Fibroblast of skin of right quadriceps (primary cell): ENCODE data around the gene MAP3K4.

Source experiments
- DNase-seq: peaks from one replicate; pipeline ENCODE4 v3.0.0-alpha.2; 2013

Gene MAP3K4

GRCh38 chr6:161003336-161003735 is 11.8 kb downstream of the MAP3K4 start:
- DNase-seq = no peak

GRCh38 chr6:161008245-161008644 is 16.7 kb downstream of the MAP3K4 start:
- DNase-seq = no peak

- DNase-seq = no peak
Measured at GRCh38 chr6:161009991-161010390, 18.4 kb downstream of the MAP3K4 start.

GRCh38 chr6:161010418-161010817 is 18.8 kb downstream of the MAP3K4 start:
- DNase-seq = peak; percentile 42

GRCh38 chr6:161011492-161012480 is 20.2 kb downstream of the MAP3K4 start:
- DNase-seq = no peak

DNA sequence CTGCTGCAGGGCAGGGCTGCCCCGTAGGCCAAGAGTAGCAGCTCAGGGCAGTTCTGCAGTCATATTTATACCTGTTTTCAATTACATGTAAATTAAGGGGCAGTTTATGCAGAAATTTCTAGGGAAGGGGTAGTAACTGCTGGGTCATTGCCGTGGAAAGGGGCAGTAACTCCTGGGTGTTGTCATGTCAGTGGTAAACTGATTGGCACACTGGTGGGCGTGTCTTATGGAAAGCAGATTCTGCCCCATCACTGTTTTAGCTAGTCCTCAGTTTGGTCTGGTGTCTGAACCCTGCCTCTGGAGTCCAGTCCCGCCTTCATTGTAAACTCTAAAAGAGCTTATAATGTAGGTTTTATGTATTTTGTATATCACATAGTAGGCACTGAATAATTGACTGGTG is 22.1 kb downstream of the MAP3K4 start:
- DNase-seq = no peak

GRCh38 chr6:161017766-161018564 is 26.4 kb downstream of the MAP3K4 start:
- DNase-seq = no peak

DNA sequence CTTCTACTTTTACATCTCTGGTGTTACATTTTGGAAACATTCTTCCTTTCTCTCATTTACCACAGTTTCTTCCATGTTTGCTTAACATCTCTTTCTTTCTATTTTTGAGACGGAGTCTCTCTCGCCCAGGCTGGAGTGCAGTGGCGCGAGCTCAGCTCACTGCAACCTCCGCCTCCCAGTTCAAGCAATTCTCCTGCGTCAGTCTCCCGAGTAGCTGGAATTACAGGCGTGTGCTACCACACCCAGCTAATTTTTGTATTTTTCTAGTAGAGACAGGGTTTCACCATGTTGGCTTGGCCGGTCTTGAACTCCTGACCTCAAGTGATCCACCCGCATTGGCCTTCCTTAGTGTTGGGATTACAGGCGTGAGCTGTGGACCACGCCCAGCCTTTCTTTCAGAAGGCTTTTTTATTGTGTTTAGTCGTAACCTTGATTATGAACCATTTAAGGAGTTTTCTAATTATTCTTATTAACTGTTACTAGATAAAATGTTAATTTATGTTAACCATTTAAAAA is 27.8 kb downstream of the MAP3K4 start:
- DNase-seq = no peak

DNA sequence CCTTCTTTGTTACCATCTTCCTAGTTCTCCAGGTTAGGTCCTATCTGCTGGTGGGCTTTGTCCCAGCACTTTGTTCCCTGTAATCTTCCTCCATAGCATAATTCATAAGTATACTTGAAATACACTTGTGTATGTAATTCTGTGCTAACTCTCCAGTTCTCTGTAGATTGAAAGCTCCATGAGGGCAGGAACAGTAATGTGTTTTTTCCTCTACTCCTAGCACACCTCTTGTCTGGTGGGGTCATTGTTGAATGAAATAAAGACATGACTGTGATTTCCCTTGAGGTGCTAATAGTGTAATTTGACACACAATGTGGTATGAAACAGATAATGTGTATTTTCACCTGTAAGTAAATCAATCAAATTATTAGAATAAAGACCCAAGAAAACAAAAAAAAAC is 30.0 kb downstream of the MAP3K4 start:
- no peak for DNase-seq

DNA sequence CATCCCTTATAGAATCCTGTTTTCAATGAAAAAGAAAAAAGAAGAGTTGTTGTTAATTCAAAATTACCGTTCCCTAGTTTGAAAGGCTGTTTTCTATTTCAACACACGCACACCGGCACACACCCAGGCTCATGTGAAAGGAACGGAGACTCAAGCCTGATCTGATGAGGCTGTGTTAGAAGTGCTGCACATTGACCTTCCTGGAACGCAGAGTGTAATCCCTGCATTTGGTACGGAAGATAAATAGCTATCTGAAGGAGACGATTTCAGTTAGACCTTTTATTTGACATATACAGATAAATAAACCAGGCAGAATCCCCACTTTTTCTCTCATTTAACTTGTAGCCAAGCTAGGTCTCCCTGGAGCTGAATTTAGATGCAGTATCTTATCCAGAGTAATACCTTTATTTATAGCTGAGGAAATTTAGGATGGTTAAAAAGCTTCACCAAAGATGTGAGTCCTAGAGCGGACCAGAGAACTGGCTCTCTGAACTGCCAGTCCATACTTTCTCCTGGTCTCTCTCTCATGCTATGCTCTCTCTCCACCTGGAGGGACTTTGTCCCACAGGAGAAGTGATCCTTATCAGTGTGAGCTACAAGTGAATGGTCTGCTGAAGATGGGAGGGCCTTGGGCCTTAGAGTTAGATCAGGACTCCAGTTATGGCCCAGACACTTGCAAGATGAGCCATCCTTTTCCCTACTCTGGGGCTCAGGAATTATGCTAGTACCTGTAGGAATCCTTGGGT is 30.6 kb downstream of the MAP3K4 start:
- no peak for DNase-seq

DNA sequence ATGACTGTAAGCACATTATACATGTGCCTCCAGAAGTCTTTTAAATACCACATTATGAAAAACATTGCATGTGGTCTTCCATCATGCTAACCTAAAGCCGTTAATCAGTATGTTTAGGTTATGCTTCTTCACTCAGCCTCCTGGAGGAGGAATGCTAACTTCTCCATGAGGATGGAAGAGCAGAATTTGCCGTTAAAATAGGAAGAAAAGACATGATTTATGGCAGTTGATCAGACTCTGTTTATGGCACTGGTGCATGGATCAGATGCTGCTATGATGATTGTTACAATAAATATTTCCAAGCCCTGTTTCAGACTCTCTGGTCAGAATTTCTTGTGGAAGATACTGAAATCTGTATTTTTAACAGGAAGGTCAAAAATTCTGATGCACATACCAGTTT is 31.7 kb downstream of the MAP3K4 start:
- peak; percentile 84 for DNase-seq

GRCh38 chr6:161024364-161024920 is 32.9 kb downstream of the MAP3K4 start:
- DNase-seq = no peak

DNA sequence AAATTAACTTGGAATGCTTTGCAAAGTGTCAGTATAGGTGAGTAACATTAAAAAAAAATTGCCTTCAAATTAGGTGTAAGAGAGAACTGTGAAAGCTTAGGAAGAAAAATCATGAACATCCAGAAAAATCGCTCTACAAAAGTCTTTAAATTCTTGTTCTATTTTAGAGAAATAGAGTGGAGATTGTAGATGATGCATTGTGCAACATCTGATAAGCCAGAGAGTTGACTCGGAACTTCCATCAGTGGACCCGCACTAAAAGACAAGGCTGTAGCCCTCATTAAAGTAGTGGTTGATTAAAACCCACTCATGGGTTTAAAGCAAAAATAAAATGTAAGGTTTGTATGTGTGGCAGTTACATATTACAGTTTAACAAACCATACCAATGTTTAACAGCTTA is 35.8 kb downstream of the MAP3K4 start:
- no peak for DNase-seq

DNA sequence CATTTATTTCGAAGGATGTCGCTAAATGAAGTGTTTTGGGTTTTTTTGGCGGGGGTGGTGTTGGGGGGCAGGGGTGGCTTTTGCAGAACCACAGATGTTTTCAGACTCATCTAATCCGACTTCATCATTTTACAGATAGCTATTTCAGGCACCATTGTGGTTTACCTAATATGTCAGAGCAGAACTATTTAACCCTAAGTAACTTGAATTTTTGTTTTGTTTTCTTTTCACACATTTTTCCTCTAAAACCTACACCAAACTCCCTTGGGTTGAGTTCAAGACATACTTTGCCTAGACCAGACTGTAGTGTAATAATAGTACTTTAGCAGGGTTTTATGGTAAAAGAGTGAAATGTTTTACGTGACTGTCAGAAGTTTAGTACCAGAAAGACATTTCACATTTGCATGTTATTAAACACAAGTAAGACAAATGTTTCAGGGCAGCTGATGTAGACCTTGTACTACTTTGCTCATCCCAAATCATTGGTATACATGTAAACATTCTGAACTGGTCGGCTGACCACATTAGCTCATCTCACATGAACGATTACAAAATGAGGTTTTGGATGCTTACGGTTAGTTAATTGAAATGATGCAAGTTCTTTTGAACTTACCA is 37.7 kb downstream of the MAP3K4 start:
- DNase-seq = peak; percentile 97

- peak; percentile 85 for DNase-seq
Measured at GRCh38 chr6:161031721-161032495, 40.3 kb downstream of the MAP3K4 start.

GRCh38 chr6:161033667-161034066 is 42.1 kb downstream of the MAP3K4 start:
- peak; percentile 55 for DNase-seq

- no peak for DNase-seq
Measured at GRCh38 chr6:161035182-161035980, 43.8 kb downstream of the MAP3K4 start.

DNA sequence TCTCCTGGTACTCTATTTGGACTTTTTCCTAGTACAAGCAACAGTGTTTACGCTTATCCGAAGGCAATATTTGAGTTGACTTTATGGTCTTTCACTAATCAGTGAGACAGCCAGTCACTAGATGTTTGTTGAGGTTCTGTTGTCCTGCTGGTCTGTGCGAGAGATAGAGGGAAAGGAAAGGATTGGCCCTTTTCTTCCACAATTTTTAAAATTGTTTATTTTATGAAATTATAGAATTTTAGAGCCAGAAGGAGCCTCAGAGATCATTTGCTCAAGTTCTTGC is 44.4 kb downstream of the MAP3K4 start:
- DNase-seq = no peak

GRCh38 chr6:161037873-161038228 is 46.3 kb downstream of the MAP3K4 start:
- DNase-seq = no peak

DNA sequence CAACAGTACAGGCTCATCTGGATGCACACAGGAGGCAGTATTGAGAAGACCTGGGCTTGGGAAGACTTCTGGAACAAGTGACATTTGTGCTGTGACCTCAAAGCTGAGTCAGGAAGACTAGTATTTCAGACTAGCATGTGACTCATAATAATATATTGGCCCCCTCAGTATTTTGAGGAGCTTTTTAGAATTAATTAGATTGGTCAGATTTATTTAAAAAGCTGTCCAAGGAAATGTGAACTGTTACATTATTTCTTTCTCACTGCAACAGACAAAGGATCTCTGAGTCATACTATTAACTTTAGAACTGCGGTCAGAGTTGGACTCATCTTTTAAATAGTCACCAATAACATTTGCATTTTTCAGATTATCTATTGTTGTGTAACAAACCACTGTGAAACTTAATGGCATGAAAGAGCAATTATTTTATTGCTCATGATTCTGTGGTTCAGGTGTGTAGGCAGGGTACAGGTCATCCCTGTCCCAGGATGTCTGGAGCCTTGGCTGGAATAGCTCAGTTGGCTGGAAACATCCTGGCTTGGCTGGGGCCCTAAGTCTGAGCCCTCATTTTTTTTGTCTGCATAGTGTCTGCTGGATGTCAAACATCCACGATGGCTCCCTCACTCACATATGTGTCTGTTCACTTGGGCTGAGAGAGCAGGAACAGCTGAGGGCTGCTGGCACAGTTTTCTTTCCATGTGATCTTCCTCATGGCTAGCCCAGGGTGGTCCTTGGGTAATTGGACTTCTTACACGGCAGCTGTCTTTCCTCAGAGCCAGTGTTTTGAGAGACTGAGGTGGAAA is 46.9 kb downstream of the MAP3K4 start:
- peak; percentile 97 for DNase-seq
